Mucosa of stomach (tissue), 1 donor: ENCODE results near the gene YBEY.
"Not testable (repeated sequence)": the region's sequence is repeated elsewhere in the genome, so short reads cannot be mapped to it uniquely, and the experiment has no call there.

Experiments used
- H3K27me3 ChIP-seq: one replicate; pipeline ENCODE4 v1.7.0; 2013; ENCODE audit warnings: mild to moderate bottlenecking, low read length; ENCODE audit not compliant: control insufficient read depth, insufficient read depth
- H3K36me3 ChIP-seq: one replicate; pipeline ENCODE4 v1.7.0; 2013; ENCODE audit warnings: low read length; ENCODE audit not compliant: control insufficient read depth, insufficient read depth
- H3K4me1 ChIP-seq: one replicate; pipeline ENCODE4 v1.7.0; 2013; ENCODE audit warnings: mild to moderate bottlenecking, low read length; ENCODE audit not compliant: control insufficient read depth, insufficient read depth
- H3K4me3 ChIP-seq: one replicate; pipeline ENCODE4 v1.7.0; 2013; ENCODE audit warnings: low read length
- H3K9ac ChIP-seq: one replicate; pipeline ENCODE4 v1.7.0; 2013; ENCODE audit warnings: mild to moderate bottlenecking, low read length, moderate library complexity
- H3K9me3 ChIP-seq: one replicate; pipeline ENCODE4 v1.7.0; 2013; ENCODE audit warnings: mild to moderate bottlenecking, low read length, moderate library complexity; ENCODE audit not compliant: control insufficient read depth
- donor health status: Pancreatic carcinoma.

YBEY gene

GRCh38 chr21:46285761-46286647 is at the start of gene YBEY:
TSS of gene YBEY (plus strand) at chr21:46286342. CDS start at chr21:46286914, 572 bp downstream.
- Histone ChIP-seq H3K27me3 (no peaks in the 10 kb centered on the region), H3K9ac (peak within 1 kb of the TSS; percentile 71), H3K4me1 (peaks cover 23% of the 10 kb centered on the region), H3K4me3 (peak within 1 kb of the TSS; percentile 97), H3K9me3 (no peaks in the 10 kb centered on the region), H3K36me3 (peaks cover 4% of the 10 kb centered on the region)

- Histone ChIP-seq H3K27me3 (no peaks in the 10 kb centered on the region), H3K36me3 (peaks cover 30% of the 10 kb centered on the region), H3K4me1 (no peaks in the 10 kb centered on the region), H3K4me3 (no peak overlapping the region), H3K9ac (no peak overlapping the region), H3K9me3 (no peaks in the 10 kb centered on the region)
Observed at GRCh38 chr21:46237474-46237873, 48.7 kb upstream of the YBEY start.

GRCh38 chr21:46239817-46240325 is 46.3 kb upstream of the YBEY start:
- peaks cover 37% of the 10 kb centered on the region for H3K36me3 ChIP-seq
- no peaks in the 10 kb centered on the region for H3K4me1 ChIP-seq
- no peak overlapping the region for H3K4me3 ChIP-seq
- no peaks in the 10 kb centered on the region for H3K9me3 ChIP-seq
- no peak overlapping the region for H3K9ac ChIP-seq
- H3K27me3 ChIP-seq, result no peaks in the 10 kb centered on the region

- not testable (repeated sequence) for H3K27me3 ChIP-seq, H3K9ac ChIP-seq, H3K9me3 ChIP-seq, H3K4me3 ChIP-seq, H3K4me1 ChIP-seq
- H3K36me3 ChIP-seq, result peaks cover 28% of the 10 kb centered on the region
Observed at GRCh38 chr21:46241577-46241976, 44.6 kb upstream of the YBEY start.

- Histone ChIP-seq H3K27me3 (no peaks in the 10 kb centered on the region), H3K4me1 (no peaks in the 10 kb centered on the region), H3K4me3 (no peak overlapping the region), H3K9ac (no peak overlapping the region), H3K36me3 (peaks cover 32% of the 10 kb centered on the region), H3K9me3 (no peaks in the 10 kb centered on the region)
Observed at GRCh38 chr21:46243325-46243724, 42.8 kb upstream of the YBEY start.

- no peak overlapping the region for H3K4me3 ChIP-seq
- no peak overlapping the region for H3K9ac ChIP-seq
- peaks cover 29% of the 10 kb centered on the region for H3K36me3 ChIP-seq
- no peaks in the 10 kb centered on the region for H3K4me1 ChIP-seq
- H3K27me3 ChIP-seq, result no peaks in the 10 kb centered on the region
- H3K9me3 ChIP-seq, result no peaks in the 10 kb centered on the region
Observed at GRCh38 chr21:46243960-46244361, 42.2 kb upstream of the YBEY start.

- peaks cover 25% of the 10 kb centered on the region for H3K36me3 ChIP-seq
Observed at GRCh38 chr21:46244602-46245001, 41.5 kb upstream of the YBEY start.

GRCh38 chr21:46245213-46245915 is 40.8 kb upstream of the YBEY start:
- Histone ChIP-seq H3K4me3 (no peak overlapping the region), H3K9me3 (no peaks in the 10 kb centered on the region), H3K27me3 (no peaks in the 10 kb centered on the region), H3K9ac (no peak overlapping the region), H3K4me1 (peaks cover under 1% of the 10 kb centered on the region), H3K36me3 (peaks cover 29% of the 10 kb centered on the region)

More at GRCh38 chr21:46244602-46245001, 41.5 kb upstream of the YBEY start:
- H3K4me3 ChIP-seq, result no peak overlapping the region
- H3K9ac ChIP-seq, result no peak overlapping the region
- no peaks in the 10 kb centered on the region for H3K4me1 ChIP-seq
- H3K9me3 ChIP-seq, result no peaks in the 10 kb centered on the region
- no peaks in the 10 kb centered on the region for H3K27me3 ChIP-seq

- H3K9ac ChIP-seq, result no peak overlapping the region
- H3K36me3 ChIP-seq, result peaks cover 31% of the 10 kb centered on the region
- H3K4me1 ChIP-seq, result peaks cover 9% of the 10 kb centered on the region
- no peak overlapping the region for H3K4me3 ChIP-seq
- H3K9me3 ChIP-seq, result no peaks in the 10 kb centered on the region
- no peaks in the 10 kb centered on the region for H3K27me3 ChIP-seq
Observed at GRCh38 chr21:46246345-46246744, 39.8 kb upstream of the YBEY start.

- Histone ChIP-seq H3K9ac (no peak overlapping the region), H3K36me3 (peaks cover 35% of the 10 kb centered on the region), H3K4me3 (no peak overlapping the region), H3K27me3 (no peaks in the 10 kb centered on the region), H3K9me3 (no peaks in the 10 kb centered on the region), H3K4me1 (peaks cover 17% of the 10 kb centered on the region)
Observed at GRCh38 chr21:46247699-46248421, 38.3 kb upstream of the YBEY start.

- Histone ChIP-seq H3K4me1 (peaks cover 17% of the 10 kb centered on the region), H3K27me3 (no peaks in the 10 kb centered on the region), H3K9me3 (no peaks in the 10 kb centered on the region), H3K36me3 (peaks cover 36% of the 10 kb centered on the region), H3K4me3 (no peak overlapping the region), H3K9ac (no peak overlapping the region)
Observed at GRCh38 chr21:46248422-46248782, 37.7 kb upstream of the YBEY start.
